RWPE1 (cell line): ENCODE data around the gene TRPC4.

Experiments
- CTCF ChIA-PET: fragments of 350-600 bp; sonication (Branson Sonifier 250); formaldehyde crosslinking; extraction: SDS; loops from one replicate; lab custom pipeline; 2021; lab: Yijun Ruan, JAX
- POLR2A ChIA-PET: fragments of 400-600 bp; formaldehyde crosslinking; extraction: SDS; loops from one replicate; lab custom pipeline; 2020; ENCODE audit warnings: antibody characterized with exemption; ENCODE audit not compliant: low non-redundant PET; lab: Yijun Ruan, JAX
- DNase-seq: peaks from one replicate; pipeline ENCODE4 v3.0.0; 2012; ENCODE audit warnings: low spot score
- H3K27ac ChIP-seq: fragments of 450-650 bp; 2 replicates; pipeline ENCODE4 v1.5.1; 2017
- CTCF ChIP-seq: fragments of 450-650 bp; conservative IDR thresholded peaks from 2 replicates; pipeline ENCODE4 v1.5.1; 2017; ENCODE audit warnings: low read depth, mild to moderate bottlenecking

TRPC4 gene

GRCh38 chr13:37736045-37736444 is 133.5 kb downstream of the TRPC4 start:
- CTCF ChIA-PET, result no interaction called here
- H3K27ac ChIP-seq, result no peak overlapping the region
- POLR2A ChIA-PET, result no interaction called here
- no peak for TF ChIP-seq CTCF
- DNase-seq, result no peak

GRCh38 chr13:37735293-37735692 is 134.3 kb downstream of the TRPC4 start:
- POLR2A ChIA-PET, result no interaction called here
- no peak for DNase-seq
- CTCF ChIA-PET, result no interaction called here
- TF ChIP-seq CTCF, result no peak
- no peak overlapping the region for H3K27ac ChIP-seq

- ChIA-PET POLR2A (no interaction called here), CTCF (interaction anchor here (0.7 kb wide), 1 partner anchor 44 kb away, joined by 3 read pairs; no protein-coding TSS in a partner anchor)
- DNase-seq, result no peak
- H3K27ac ChIP-seq, result no peak overlapping the region
- no peak for TF ChIP-seq CTCF
Observed at GRCh38 chr13:37729876-37730275, 139.7 kb downstream of the TRPC4 start.

- TF ChIP-seq CTCF, result no peak
- POLR2A ChIA-PET, result no interaction called here
- H3K27ac ChIP-seq, result no peak overlapping the region
- CTCF ChIA-PET, result no interaction called here
- DNase-seq, result no peak
Observed at GRCh38 chr13:37716420-37717195, 153.0 kb downstream of the TRPC4 start.

GRCh38 chr13:37715606-37716015 is 154.0 kb downstream of the TRPC4 start:
- POLR2A ChIA-PET, result no interaction called here
- CTCF ChIA-PET, result interaction anchor here (0.6 kb wide), 1 partner anchor 199 kb away, joined by 6 read pairs; no protein-coding TSS in a partner anchor
- DNase-seq, result peak; percentile 19
- no peak overlapping the region for H3K27ac ChIP-seq
- no peak for TF ChIP-seq CTCF

GRCh38 chr13:37709318-37709717 is 160.3 kb downstream of the TRPC4 start:
- no peak overlapping the region for H3K27ac ChIP-seq
- CTCF ChIA-PET, result interaction anchor here (0.6 kb wide), 1 partner anchor 595 kb away, joined by 3 read pairs; no protein-coding TSS in a partner anchor
- TF ChIP-seq CTCF, result no peak
- POLR2A ChIA-PET, result no interaction called here
- no peak for DNase-seq
